OCI-LY7 (cell line): ENCODE data around the gene CCDC91. TPM values are rescaled to one million over a fixed set of nuclear protein-coding genes. Genes with fewer than 3 reads are reported as not detected.
"Not testable (repeated sequence)": the region's sequence is repeated elsewhere in the genome, so short reads cannot be mapped to it uniquely, and the experiment has no call there.

ENCODE experiments used
- BruUV-seq: library from RNA; stranded (reverse); fragments of 400-500 nt; replicated peaks from 2 replicates; lab custom pipeline; 2021; lab: Mats Ljungman, UMichigan
- CTCF ChIA-PET: fragments of 300-600 bp; sonication (Branson Sonifier 250); formaldehyde crosslinking; loops from one replicate; lab custom pipeline; 2022; ENCODE audit warnings: antibody characterized with exemption; ENCODE audit not compliant: unreplicated experiment; lab: Charles Lee
- POLR2A ChIA-PET: fragments of 300-600 bp; sonication (Branson Sonifier 250); formaldehyde crosslinking; loops from one replicate; lab custom pipeline; 2022; ENCODE audit warnings: antibody characterized with exemption; lab: Charles Lee
- DNase-seq: peaks from one replicate; pipeline ENCODE4 v3.0.0-alpha.2; 2015; ENCODE audit warnings: low spot score
- H2AFZ ChIP-seq: fragments of 200-600 bp; sonication (generic), shearing (Covaris generic); 2 replicates; pipeline ENCODE4 v1.6.1; 2014; ENCODE audit warnings: mild to moderate bottlenecking, antibody characterized with exemption, low read length, moderate library complexity
- H3K27ac ChIP-seq: fragments of 200-600 bp; sonication (generic); 2 replicates; pipeline ENCODE4 v1.5.1; 2014; ENCODE audit warnings: mixed run types, low read depth, mild to moderate bottlenecking, moderate library complexity, low read length, inconsistent platforms; ENCODE audit not compliant: poor library complexity, severe bottlenecking
- H3K36me3 ChIP-seq: fragments of 200-600 bp; sonication (generic); 2 replicates; pipeline ENCODE4 v1.6.1; 2014; ENCODE audit warnings: mild to moderate bottlenecking, antibody characterized with exemption, low read length, moderate library complexity, mixed read lengths; ENCODE audit not compliant: insufficient read depth
- H3K4me1 ChIP-seq: fragments of 200-600 bp; sonication (generic); 2 replicates; pipeline ENCODE4 v1.5.1; 2014; ENCODE audit warnings: mild to moderate bottlenecking, low read length; ENCODE audit not compliant: insufficient read depth, poor library complexity, severe bottlenecking
- H3K4me2 ChIP-seq: fragments of 200-600 bp; sonication (generic); 2 replicates; pipeline ENCODE4 v1.6.1; 2014; ENCODE audit warnings: mild to moderate bottlenecking, low read length
- H3K4me3 ChIP-seq: fragments of 200-600 bp; sonication (generic); 2 replicates; pipeline ENCODE4 v1.5.1; 2014; ENCODE audit warnings: mild to moderate bottlenecking, low read depth, low read length; ENCODE audit not compliant: poor library complexity, severe bottlenecking
- H3K79me2 ChIP-seq: fragments of 200-600 bp; sonication (generic); 2 replicates; pipeline ENCODE4 v1.6.1; 2016; ENCODE audit warnings: low read depth, mild to moderate bottlenecking, low read length, moderate library complexity, mixed read lengths; ENCODE audit not compliant: insufficient read depth
- H3K9me2 ChIP-seq: fragments of 200-600 bp; sonication (generic); 2 replicates; pipeline ENCODE4 v1.6.1; 2016; ENCODE audit warnings: mild to moderate bottlenecking, low read length, mixed read lengths; ENCODE audit not compliant: insufficient read depth
- H3K9me3 ChIP-seq: fragments of 200-600 bp; sonication (generic); 2 replicates; pipeline ENCODE4 v1.6.1; 2014; ENCODE audit warnings: mild to moderate bottlenecking, mixed run types, low read length, mixed read lengths
- H4K20me1 ChIP-seq: fragments of 200-600 bp; sonication (generic); 2 replicates; pipeline ENCODE4 v1.6.1; 2014; ENCODE audit warnings: mild to moderate bottlenecking, antibody characterized with exemption, low read length, moderate library complexity, mixed read lengths; ENCODE audit not compliant: insufficient read depth
- CTCF ChIP-seq: fragments of 200-600 bp; sonication (generic); conservative IDR thresholded peaks from 2 replicates; pipeline ENCODE4 v1.5.1; 2014; ENCODE audit warnings: mild to moderate bottlenecking, antibody characterized with exemption, low read length, moderate library complexity, mixed read lengths
- EZH2phosphoT487 ChIP-seq: fragments of 200-600 bp; sonication (generic); IDR thresholded peaks from 2 replicates; pipeline ENCODE4 v1.6.1; 2018; ENCODE audit warnings: low read depth, borderline replicate concordance, mild to moderate bottlenecking, mixed run types, antibody characterized with exemption, low read length, moderate library complexity, mixed read lengths
- intact Hi-C: fragments of 100-400 bp; cut with micrococcal nuclease; formaldehyde crosslinking; loops from one replicate; pipeline ENCODE4 v1.10.0; 2022; ENCODE audit not compliant: unreplicated experiment
- total RNA-seq, 2 experiments: library from RNA; depleted of rRNA in 1 of 2; stranded (reverse); fragments of >200 nt in 1 of 2; shearing (Covaris generic) in 1 of 2; gene quantifications; 2 replicates each; pipeline ENCODE4 v1.2.3, GENCODE V29; 2014 to 2022

The CCDC91 gene
- total RNA-seq, 2 experiments from 2014 or later: 15.8 to 23.8 TPM

- TF ChIP-seq CTCF (no peak), EZH2phosphoT487 (no peak)
- no peak overlapping the region for H3K27ac ChIP-seq
- no peak for DNase-seq
- intact Hi-C loops: no loop called here
- no TSS peak for BruUV-seq
- H4K20me1 ChIP-seq: no peaks in the 10 kb centered on the region
- ChIA-PET CTCF (no interaction called here), POLR2A (interaction anchor here (0.5 to 0.6 kb wide), 2 partner anchors 8 to 725 kb away, joined by 3 to 5 read pairs; no protein-coding TSS in a partner anchor)
- no peaks in the 10 kb centered on the region for H3K36me3 ChIP-seq
- no peaks in the 10 kb centered on the region for H3K9me3 ChIP-seq
- H2AFZ ChIP-seq: no peak overlapping the region
- no peak overlapping the region for H3K4me2 ChIP-seq
- H3K4me3 ChIP-seq: no peak overlapping the region
- H3K4me1 ChIP-seq: peaks cover 12% of the 10 kb centered on the region
- H3K9me2 ChIP-seq: no peaks in the 10 kb centered on the region
- H3K79me2 ChIP-seq: no peaks in the 10 kb centered on the region
Observed at GRCh38 chr12:28459481-28459880, 269.2 kb downstream of the CCDC91 start.

GRCh38 chr12:28460420-28461130, 270.3 kb downstream of the CCDC91 start:
- Histone ChIP-seq H4K20me1 (no peaks in the 10 kb centered on the region), H2AFZ (no peak overlapping the region), H3K27ac (no peak overlapping the region), H3K9me3 (no peaks in the 10 kb centered on the region), H3K79me2 (no peaks in the 10 kb centered on the region), H3K4me1 (peaks cover 12% of the 10 kb centered on the region), H3K4me2 (peak overlapping the region; percentile 35; the same call in 1 of the 2 replicates), H3K36me3 (no peaks in the 10 kb centered on the region), H3K4me3 (no peak overlapping the region), H3K9me2 (no peaks in the 10 kb centered on the region)
- intact Hi-C loops: no loop called here
- ChIA-PET POLR2A (no interaction called here), CTCF (no interaction called here)
- no peak for DNase-seq
- BruUV-seq: no TSS peak
- TF ChIP-seq CTCF: no peak
- TF ChIP-seq EZH2phosphoT487: no peak

- no peak overlapping the region for H3K4me3 ChIP-seq
- H3K27ac ChIP-seq: no peak overlapping the region
- intact Hi-C loops: no loop called here
- H3K4me2 ChIP-seq: no peak overlapping the region
- no peak overlapping the region for H2AFZ ChIP-seq
- H3K36me3 ChIP-seq: no peaks in the 10 kb centered on the region
- H4K20me1 ChIP-seq: no peaks in the 10 kb centered on the region
- POLR2A ChIA-PET: no interaction called here
- no TSS peak for BruUV-seq
- CTCF ChIA-PET: no interaction called here
- no peaks in the 10 kb centered on the region for H3K79me2 ChIP-seq
- DNase-seq: no peak
- TF ChIP-seq CTCF (no peak), EZH2phosphoT487 (no peak)
- no peaks in the 10 kb centered on the region for H3K9me2 ChIP-seq
- H3K4me1 ChIP-seq: peaks cover 12% of the 10 kb centered on the region
- no peaks in the 10 kb centered on the region for H3K9me3 ChIP-seq
Observed at GRCh38 chr12:28463396-28463795, 273.1 kb downstream of the CCDC91 start.

GRCh38 chr12:28471762-28472161, 281.5 kb downstream of the CCDC91 start:
- POLR2A ChIA-PET: interaction anchor here (0.6 to 1.0 kb wide), 2 partner anchors 10 to 35 kb away, joined by 3 to 4 read pairs; no protein-coding TSS in a partner anchor
- H2AFZ ChIP-seq, H3K4me3 ChIP-seq, H3K4me1 ChIP-seq, H3K9me2 ChIP-seq, H3K9me3 ChIP-seq, H3K36me3 ChIP-seq, CTCF ChIA-PET, H3K79me2 ChIP-seq, H3K4me2 ChIP-seq, H3K27ac ChIP-seq, intact Hi-C loops, H4K20me1 ChIP-seq, BruUV-seq, DNase-seq: not testable (repeated sequence)
